Activated CD8-positive, alpha-beta memory T cell treated with anti-CD3 and anti-CD28 coated beads, Interleukin-2, amount 50 U/mL, for 4 hours (primary cell): Measurements from ENCODE around the gene LMLN.
A peak's percentile ranks its signal among the peaks of the same experiment; 100 is the strongest.
"Not testable (repeated sequence)": the region's sequence is repeated elsewhere in the genome, so short reads cannot be mapped to it uniquely, and the experiment has no call there.

Experiments
- DNase-seq: peaks from one replicate; pipeline ENCODE4 v3.0.0-alpha.2; 2020

The LMLN gene

DNA sequence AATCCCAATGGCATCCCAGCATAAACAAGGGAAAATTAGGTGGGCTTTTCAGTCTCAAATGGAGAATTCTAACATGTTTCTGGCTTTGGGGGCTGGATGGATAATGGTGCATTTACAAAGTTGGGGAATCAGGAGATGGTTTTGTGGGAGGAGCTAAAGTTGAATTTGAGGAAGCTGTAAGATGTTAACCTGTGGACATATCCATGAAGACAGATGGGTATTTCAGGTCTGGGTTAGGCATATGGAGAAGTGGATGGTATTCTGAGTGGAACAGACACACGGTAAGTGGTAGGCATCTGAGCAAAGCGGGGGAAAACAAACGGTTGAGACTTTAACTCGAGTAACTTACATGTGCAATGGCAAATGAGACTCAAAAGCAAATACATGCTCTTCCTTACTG, 1.7 kb upstream of the LMLN start:
- no peak for DNase-seq

DNA sequence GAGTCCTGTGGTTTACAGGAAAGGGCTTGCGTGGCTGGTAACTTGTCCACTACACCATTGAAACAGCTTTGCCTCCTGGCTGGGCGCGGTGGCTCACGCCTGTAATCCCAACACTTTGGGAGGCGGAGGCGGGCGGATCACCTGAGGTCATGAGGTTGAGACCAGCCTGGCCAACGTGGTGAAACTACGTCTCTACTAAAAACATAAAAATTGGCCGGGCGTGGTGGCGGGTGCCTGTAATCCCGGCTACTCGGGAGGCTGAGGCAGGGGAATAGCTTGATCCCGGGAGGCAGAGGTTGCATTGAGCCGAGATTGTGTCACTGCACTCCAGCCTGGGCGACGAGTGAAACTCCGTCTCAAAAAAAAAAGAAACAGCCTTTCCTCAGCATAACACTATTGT, 1.2 kb upstream of the LMLN start:
- DNase-seq: not testable (repeated sequence)

DNA sequence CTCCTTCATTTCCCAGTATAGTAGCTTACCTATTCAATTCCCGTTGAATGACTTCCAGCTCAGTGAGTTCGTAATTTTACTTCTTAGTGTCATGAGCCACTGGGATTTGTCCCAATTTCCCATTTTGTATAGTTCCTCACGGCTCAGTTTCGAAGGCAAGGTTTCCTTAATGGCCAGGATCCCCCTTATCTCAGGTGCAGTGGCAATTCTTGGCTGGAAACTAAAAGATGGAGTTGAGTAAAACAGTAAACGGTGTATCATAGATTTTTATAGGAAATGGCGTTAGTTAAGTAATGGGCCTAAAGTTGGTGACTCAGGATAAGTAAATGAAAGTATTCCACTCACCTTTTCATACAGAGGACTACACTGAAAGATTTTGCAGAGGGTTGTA, 522 bp upstream of the LMLN start:
- no peak for DNase-seq

- peak; percentile 61 for DNase-seq
Measured at GRCh38 chr3:197960694-197961581, 921 bp downstream of the LMLN start.

- DNase-seq: no peak
Measured at GRCh38 chr3:197961582-197961945, 1.5 kb downstream of the LMLN start.

- no peak for DNase-seq
Measured at GRCh38 chr3:197963019-197963637, 3.1 kb downstream of the LMLN start.

- not testable (repeated sequence) for DNase-seq
Measured at GRCh38 chr3:197967337-197967989, 7.4 kb downstream of the LMLN start.

DNA sequence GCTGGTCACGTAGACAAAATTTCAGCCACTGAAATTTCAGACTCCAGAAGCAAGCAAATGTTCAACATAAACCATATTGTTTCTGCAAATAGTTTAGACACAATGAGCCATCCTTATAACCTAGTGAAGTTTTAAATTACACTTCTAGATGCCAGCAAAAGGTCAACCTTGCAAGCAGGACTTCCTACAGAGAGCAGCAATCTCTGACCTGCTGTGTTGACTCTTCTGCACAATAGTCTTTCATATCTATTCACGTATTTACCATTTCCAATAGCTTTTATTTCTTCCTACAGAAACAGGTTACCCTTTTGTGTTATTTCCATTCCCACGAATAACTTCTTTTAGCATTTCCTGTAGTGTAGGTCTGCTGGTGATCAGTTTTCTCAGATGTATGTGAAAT, 10.6 kb downstream of the LMLN start:
- no peak for DNase-seq

DNA sequence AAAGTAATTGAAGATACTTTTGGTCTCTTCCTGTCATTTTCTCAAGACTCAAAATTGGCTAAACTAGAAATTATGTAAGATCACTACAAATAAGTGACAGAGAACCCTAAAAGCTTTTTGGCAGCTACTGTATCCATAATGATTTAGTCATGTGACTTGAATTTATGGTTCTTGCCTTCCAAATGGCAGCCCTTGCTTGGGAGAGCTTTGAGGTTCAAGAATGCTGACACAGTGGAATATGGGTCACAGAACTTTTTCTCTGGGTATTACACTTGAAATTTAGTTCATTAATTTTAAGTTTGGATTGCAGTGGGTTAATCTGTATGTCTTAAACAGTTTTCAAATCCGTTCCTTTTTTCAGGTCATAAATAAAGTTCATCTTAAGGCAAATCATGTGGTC, 14.0 kb downstream of the LMLN start:
- DNase-seq: no peak

DNA sequence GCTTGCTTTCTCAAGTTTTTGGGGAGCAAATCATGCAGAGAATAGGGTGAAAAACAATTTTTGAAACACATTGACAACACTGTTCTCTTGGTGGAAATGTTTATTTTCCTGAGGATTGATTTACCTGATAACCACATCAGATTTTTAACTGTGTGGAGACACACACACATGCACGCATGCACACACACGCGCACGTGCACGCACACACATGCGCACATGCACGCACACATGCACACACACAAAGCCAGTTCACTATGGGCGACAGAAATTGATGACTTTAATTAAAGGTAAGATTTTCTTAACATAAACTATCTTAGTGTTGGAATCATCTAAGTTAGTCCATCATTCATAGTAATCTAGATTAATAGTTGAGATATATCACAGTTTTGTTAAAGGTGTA, 15.3 kb downstream of the LMLN start:
- no peak for DNase-seq

- no peak for DNase-seq
Measured at GRCh38 chr3:197983076-197983475, 23.1 kb downstream of the LMLN start.

- no peak for DNase-seq
Measured at GRCh38 chr3:197989651-197990050, 29.6 kb downstream of the LMLN start.

- DNase-seq: no peak
Measured at GRCh38 chr3:197994736-197995135, 34.7 kb downstream of the LMLN start.

DNA sequence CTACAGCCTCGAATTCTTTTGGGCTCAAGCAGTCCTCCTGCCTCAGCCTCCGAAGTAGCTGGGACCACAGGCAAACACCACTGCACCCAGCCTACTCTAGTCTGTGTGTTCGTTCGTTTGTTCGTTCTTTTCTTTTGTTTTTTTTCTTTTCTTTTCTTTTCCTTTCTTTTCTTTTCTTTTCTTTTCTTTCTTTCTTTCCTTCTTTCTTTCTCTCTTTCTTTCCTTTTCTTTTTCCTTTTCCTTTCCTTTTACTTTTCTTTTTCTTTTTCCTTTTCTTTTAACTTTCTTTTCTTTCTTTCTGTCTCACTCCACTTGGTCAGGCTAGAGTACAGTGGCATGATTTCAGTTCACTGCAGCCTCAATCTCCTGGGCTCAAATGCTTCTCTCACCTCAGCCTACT, 36.8 kb downstream of the LMLN start:
- no peak for DNase-seq

GRCh38 chr3:197997936-197998335, 37.9 kb downstream of the LMLN start:
- no peak for DNase-seq

DNA sequence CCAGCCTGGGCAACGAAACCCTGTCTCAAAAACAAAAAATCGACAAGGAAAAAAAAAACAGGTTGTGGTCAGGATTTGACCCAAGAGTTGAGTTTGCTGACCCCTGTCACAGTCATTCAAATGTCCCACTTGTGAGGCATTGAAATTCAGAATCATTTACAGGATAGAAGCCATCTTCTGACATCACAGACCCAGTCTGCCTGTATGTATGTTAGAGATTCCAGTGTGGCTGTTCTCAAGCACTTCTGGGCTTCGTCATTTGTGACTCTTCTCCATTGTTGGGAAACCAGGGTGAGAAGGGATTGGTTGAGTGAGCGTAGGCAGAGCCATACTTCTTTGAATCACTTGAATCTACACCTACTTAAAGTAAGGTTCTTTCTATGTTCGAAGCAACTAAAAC, 57.1 kb downstream of the LMLN start:
- DNase-seq: no peak

DNA sequence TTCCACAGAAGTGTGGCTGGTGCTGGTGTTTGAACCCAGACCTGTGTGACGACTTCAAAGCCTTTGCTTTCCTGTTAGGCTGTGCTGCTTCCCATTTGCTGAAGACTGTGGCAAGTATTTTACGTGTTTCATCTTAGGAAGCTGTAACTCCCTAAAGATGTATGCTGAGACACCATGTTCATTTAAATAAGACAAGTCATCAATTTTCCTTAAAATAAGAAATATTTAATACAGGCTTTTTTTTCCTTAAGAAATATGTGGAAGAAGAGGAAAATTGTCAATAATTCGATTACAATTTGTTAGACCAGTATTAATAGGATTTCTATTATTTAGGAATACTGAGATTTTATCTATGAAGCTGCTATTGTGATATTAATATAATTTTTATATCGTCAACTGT, 58.4 kb downstream of the LMLN start:
- no peak for DNase-seq

DNA sequence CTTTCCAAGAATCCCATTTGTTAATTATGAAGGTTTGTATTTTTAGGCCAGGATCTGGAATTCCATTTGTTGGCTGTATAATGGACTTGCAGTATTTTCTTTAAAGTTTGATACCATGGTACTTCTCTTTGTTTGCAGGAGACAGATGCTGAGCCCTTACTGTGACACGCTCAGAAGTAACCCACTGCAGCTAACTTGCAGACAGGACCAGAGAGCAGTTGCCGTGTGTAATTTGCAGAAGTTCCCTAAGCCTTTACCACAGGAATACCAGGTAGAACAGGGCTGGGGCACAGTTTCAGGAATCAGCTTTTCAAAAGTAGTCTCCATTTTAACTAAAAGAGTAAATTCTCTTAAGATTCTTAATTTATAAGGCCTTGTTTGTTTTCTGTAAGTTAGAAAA, 59.1 kb downstream of the LMLN start:
- DNase-seq: no peak

DNA sequence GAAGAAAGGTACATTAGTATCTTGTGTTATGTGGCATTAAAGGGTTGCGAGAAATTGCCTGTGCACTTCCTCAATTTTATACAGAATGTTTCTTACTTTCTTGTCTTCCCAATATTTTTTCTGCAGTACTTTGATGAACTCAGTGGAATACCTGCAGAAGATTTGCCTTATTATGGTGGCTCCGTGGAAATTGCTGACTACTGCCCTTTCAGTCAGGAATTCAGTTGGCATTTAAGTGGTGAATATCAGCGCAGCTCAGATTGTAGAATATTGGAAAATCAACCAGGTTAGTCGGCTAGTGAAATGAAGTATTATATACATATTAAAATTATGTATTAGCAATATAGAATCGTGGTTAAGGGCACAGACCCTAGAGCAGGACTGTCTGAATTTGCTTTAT, 61.3 kb downstream of the LMLN start:
- DNase-seq: no peak

- DNase-seq: no peak
Measured at GRCh38 chr3:198022604-198023003, 62.6 kb downstream of the LMLN start.

DNA sequence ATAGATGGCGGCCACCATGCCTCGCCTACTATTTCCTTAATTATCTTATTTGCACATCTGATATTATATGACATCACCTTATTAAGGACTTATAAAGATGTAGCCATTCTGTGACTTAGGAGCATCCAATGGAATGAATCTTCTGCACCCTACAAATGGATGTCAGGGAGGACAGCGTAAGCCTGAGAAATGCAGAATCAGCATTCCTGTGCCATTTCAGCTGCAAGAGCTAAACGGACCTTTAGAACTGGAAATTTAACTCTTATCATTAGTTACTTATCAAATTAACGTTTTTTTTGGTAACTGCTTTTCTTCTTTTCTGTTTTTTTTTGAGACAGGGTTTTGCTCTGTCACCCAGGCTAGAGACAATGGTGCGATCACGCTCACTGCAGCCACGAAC, 65.6 kb downstream of the LMLN start:
- no peak for DNase-seq

GRCh38 chr3:198026620-198027019, 66.6 kb downstream of the LMLN start:
- DNase-seq: no peak

DNA sequence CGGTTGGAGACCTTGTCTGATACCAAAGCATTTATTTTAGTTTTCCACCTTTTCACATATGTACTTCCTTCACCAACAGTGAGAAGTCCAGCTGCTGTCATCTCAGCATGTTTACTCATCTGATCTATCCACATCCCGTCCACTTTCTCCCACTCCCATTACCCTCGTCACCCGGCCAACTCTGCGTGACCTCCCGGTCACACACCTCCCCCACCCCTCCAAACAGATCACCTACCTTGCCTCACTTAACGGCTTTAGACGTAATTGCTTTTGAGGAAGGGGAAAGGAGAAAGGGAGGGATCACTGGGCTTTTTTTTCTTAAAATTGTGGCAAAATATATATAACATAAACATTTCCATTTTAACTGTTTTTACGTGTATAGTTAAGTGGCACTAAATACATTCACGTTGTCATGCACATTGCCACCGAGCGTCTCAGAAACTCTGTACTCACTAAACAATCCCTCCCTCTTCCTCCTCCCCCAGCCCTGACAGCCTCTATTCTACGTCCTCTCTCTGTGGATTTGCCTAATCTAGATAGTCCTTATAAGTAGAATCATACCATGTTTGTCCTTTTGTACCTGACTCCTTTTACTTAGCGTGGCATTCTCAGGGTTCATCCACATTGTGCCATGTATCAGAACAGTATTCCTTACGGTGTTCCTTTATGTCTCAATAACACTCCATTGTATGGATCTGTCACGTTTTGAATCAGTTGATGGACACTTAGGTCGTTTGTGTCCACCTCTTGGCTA, 67.2 kb downstream of the LMLN start:
- no peak for DNase-seq
